HCT116 (cell line): ENCODE data around the gene RSAD1. TPM values are rescaled to one million over a fixed set of nuclear protein-coding genes. Genes with fewer than 3 reads are reported as not detected.

Experiments used
- ATAC-seq: fragments of 200-7000 bp; cut with Tn5 transposase; 2 replicates; pipeline ENCODE4 v1.9.1; 2020; ENCODE audit warnings: mild to moderate bottlenecking, moderate library complexity
- BruUV-seq: library from RNA; stranded (reverse); fragments of 400-500 nt; replicated peaks from 2 replicates; lab custom pipeline; 2021; lab: Mats Ljungman, UMichigan
- CTCF ChIA-PET: fragments of 300-600 bp; sonication (Branson Sonifier 250); formaldehyde crosslinking; loops from one replicate; lab custom pipeline; 2021; ENCODE audit warnings: antibody characterized with exemption; lab: Charles Lee
- POLR2A ChIA-PET: fragments of 300-600, 350-600 bp; sonication (Branson Sonifier 250); formaldehyde crosslinking; loops from one replicate; lab custom pipeline; 2021; ENCODE audit warnings: antibody characterized with exemption; lab: Charles Lee
- RAD21 ChIA-PET, 2 experiments: fragments of 300-600 bp; sonication (Branson Sonifier 250); formaldehyde crosslinking; loops; one replicate each; lab custom pipeline; 2023; ENCODE audit warnings: low total read pairs in 2 of 2; ENCODE audit not compliant: uncharacterized antibody in 2 of 2, unreplicated experiment in 2 of 2, low non-redundant PET in 1 of 2; lab: Charles Lee
- DNase-seq: peaks from one replicate; pipeline ENCODE4 v3.0.0-alpha.2; 2010; ENCODE audit warnings: low read depth, low spot score
- H2AFZ ChIP-seq: fragments of 200-600 bp; shearing (Covaris generic), sonication (generic); 2 replicates; pipeline ENCODE4 v1.6.1; 2017; ENCODE audit warnings: low read depth, mixed run types, mixed read lengths, antibody characterized with exemption, low read length; ENCODE audit not compliant: poor library complexity, severe bottlenecking
- H3K27ac ChIP-seq: 2 replicates; pipeline ENCODE4 v1.5.1; 2012; ENCODE audit warnings: low read depth, low read length
- H3K27me3 ChIP-seq: fragments of 200-600 bp; sonication (generic); 2 replicates; pipeline ENCODE4 v1.6.1; 2016; ENCODE audit warnings: mixed run types, low read length, mixed read lengths; ENCODE audit not compliant: insufficient read depth
- H3K36me3 ChIP-seq, 2 experiments: fragments of 200-500 bp in 1 of 2; fragments of 200-600 bp in 1 of 2; sonication (Bioruptor generic) in 1 of 2; sonication (generic) in 1 of 2; 2 replicates each; pipeline versions ENCODE4 v1.5.1 to v1.6.1; 2014 to 2016; ENCODE audit warnings: low read length in 2 of 2, inconsistent platforms in 1 of 2, mixed read lengths in 1 of 2, mixed run types in 1 of 2; ENCODE audit not compliant: insufficient read depth in 2 of 2, control insufficient read depth in 1 of 2
- H3K4me1 ChIP-seq, 2 experiments: fragments of 200-600 bp in 1 of 2; sonication (generic) in 1 of 2; 2 replicates each; pipeline versions ENCODE4 v1.5.1 to v1.6.1; 2012 to 2017; ENCODE audit warnings: low read length in 2 of 2, inconsistent platforms in 1 of 2, mild to moderate bottlenecking in 1 of 2, mixed read lengths in 1 of 2, mixed run types in 1 of 2, moderate library complexity in 1 of 2; ENCODE audit not compliant: insufficient read depth in 2 of 2, control insufficient read depth in 1 of 2
- H3K4me2 ChIP-seq: fragments of 200-600 bp; sonication (generic); 2 replicates; pipeline ENCODE4 v1.6.1; 2017; ENCODE audit warnings: mixed run types, low read length, mixed read lengths
- H3K4me3 ChIP-seq, 2 experiments: fragments of 200-600 bp in 1 of 2; sonication (generic) in 1 of 2; replicated peaks in 1 of 2; 2 replicates each; pipeline ENCODE4 v1.5.1; 2011 to 2016; ENCODE audit warnings: low read length in 2 of 2, control low read depth in 1 of 2, low read depth in 1 of 2, mild to moderate bottlenecking in 1 of 2, mixed read lengths in 1 of 2, mixed run types in 1 of 2
- H3K79me2 ChIP-seq: fragments of 200-600 bp; sonication (generic); 2 replicates; pipeline ENCODE4 v1.6.1; 2017; ENCODE audit warnings: mild to moderate bottlenecking, mixed run types, low read length, moderate library complexity, mixed read lengths; ENCODE audit not compliant: insufficient read depth
- H3K9ac ChIP-seq: fragments of 200-600 bp; sonication (generic); 2 replicates; pipeline ENCODE4 v1.6.1; 2016; ENCODE audit warnings: low read length, mixed read lengths
- H3K9me2 ChIP-seq: fragments of 200-600 bp; sonication (generic), shearing (Covaris generic); 2 replicates; pipeline ENCODE4 v1.6.1; 2017; ENCODE audit warnings: mixed run types, mild to moderate bottlenecking, moderate library complexity; ENCODE audit not compliant: insufficient read depth
- H3K9me3 ChIP-seq, 2 experiments: fragments of 200-500 bp in 1 of 2; fragments of 200-600 bp in 1 of 2; sonication (Bioruptor generic) in 1 of 2; sonication (generic) in 1 of 2; 2 replicates each; pipeline ENCODE4 v1.6.1; 2014 to 2017; ENCODE audit warnings: low read length in 2 of 2, mixed read lengths in 2 of 2, inconsistent platforms in 1 of 2, low read depth in 1 of 2, mild to moderate bottlenecking in 1 of 2, mixed run types in 1 of 2, moderate library complexity in 1 of 2; ENCODE audit not compliant: control insufficient read depth in 1 of 2, insufficient read depth in 1 of 2
- H4K20me1 ChIP-seq: fragments of 200-600 bp; sonication (generic), shearing (Covaris generic); 2 replicates; pipeline ENCODE4 v1.6.1; 2017; ENCODE audit warnings: mixed run types, mild to moderate bottlenecking, moderate library complexity; ENCODE audit not compliant: insufficient read depth
- ATF3 ChIP-seq: IDR thresholded peaks from 2 replicates; pipeline ENCODE4 v1.6.1; 2012
- CEBPB ChIP-seq: IDR thresholded peaks from 2 replicates; pipeline ENCODE4 v1.6.1; 2012; ENCODE audit warnings: low read depth
- CTCF ChIP-seq, 3 experiments: fragments of 200-600 bp in 1 of 3; sonication (generic) in 1 of 3; IDR thresholded peaks in 2 of 3; conservative IDR thresholded peaks in 1 of 3; 2 replicates each; pipeline ENCODE4 v1.5.1; 2012 to 2017; ENCODE audit warnings: low read depth in 2 of 3, low read length in 2 of 3, antibody characterized with exemption in 1 of 3, borderline replicate concordance in 1 of 3, control low read depth in 1 of 3, mild to moderate bottlenecking in 1 of 3, mixed read lengths in 1 of 3, mixed run types in 1 of 3, moderate library complexity in 1 of 3; ENCODE audit not compliant: insufficient read depth in 1 of 3
- EGR1 ChIP-seq: IDR thresholded peaks from 2 replicates; pipeline ENCODE4 v1.6.1; 2012; ENCODE audit warnings: low read depth
- ELF1 ChIP-seq: IDR thresholded peaks from 2 replicates; pipeline ENCODE4 v1.6.1; 2012; ENCODE audit warnings: low read depth, borderline replicate concordance
- FOSL1 ChIP-seq: IDR thresholded peaks from 2 replicates; pipeline ENCODE4 v1.6.1; 2012; ENCODE audit warnings: low read depth
- POLR2A ChIP-seq: IDR thresholded peaks from 2 replicates; pipeline ENCODE4 v1.7.0; 2011; ENCODE audit warnings: borderline replicate concordance; ENCODE audit not compliant: insufficient read depth, insufficient read length; ENCODE audit errors: extremely low read depth
- RAD21 ChIP-seq: IDR thresholded peaks from 2 replicates; pipeline ENCODE4 v1.6.1; 2012; ENCODE audit warnings: low read depth, mild to moderate bottlenecking
- SIN3A ChIP-seq: IDR thresholded peaks from 2 replicates; pipeline ENCODE4 v1.6.1; 2012; ENCODE audit warnings: low read depth
- SRF ChIP-seq: IDR thresholded peaks from 2 replicates; pipeline ENCODE4 v1.6.1; 2012; ENCODE audit warnings: low read depth
- ZNF274 ChIP-seq: fragments of 200-500 bp; sonication (Bioruptor generic); IDR thresholded peaks from 2 replicates; pipeline ENCODE4 v1.6.1; 2014; ENCODE audit warnings: mild to moderate bottlenecking, low read depth, low read length, inconsistent platforms
- intact Hi-C: fragments of 100-400 bp; cut with micrococcal nuclease; formaldehyde crosslinking; loops from 2 replicates; pipeline ENCODE4 v1.10.0; 2022
- total RNA-seq: library from RNA; stranded (reverse); gene quantifications from one replicate; pipeline ENCODE4 v1.2.1, GENCODE V29; 2021; ENCODE audit not compliant: unreplicated experiment

Gene RSAD1
- total RNA-seq, 1 experiment from 2014 or later: 82.7 TPM

GRCh38 chr17:50492214-50492613, 13.6 kb downstream of the RSAD1 start:
- no peak for DNase-seq
- CTCF ChIA-PET: interaction anchor here (0.6 to 2.5 kb wide), 2 partner anchors 9 to 131 kb away, joined by 3 to 7 read pairs; no protein-coding TSS in a partner anchor
- Histone ChIP-seq H3K27me3 (no peaks in the 10 kb centered on the region), H3K4me2 (no peak overlapping the region), H3K36me3 (no peaks in the 10 kb centered on the region), H3K27ac (no peak overlapping the region), H2AFZ (no peak overlapping the region), H3K4me1 (peaks cover 9 to 26% of the 10 kb centered on the region in 2 experiments), H3K4me3 (no peak overlapping the region), H3K79me2 (no peaks in the 10 kb centered on the region)
- BruUV-seq: no TSS peak
- intact Hi-C loops: no loop called here
- TF ChIP-seq CEBPB (no peak), CTCF (IDR thresholded peaks at IDR 0.05 in 2 of 3, conservative IDR thresholded peaks at IDR 0.05 in 1 of 3; ENCODE audit: borderline replicate concordance in 1 of 3, insufficient read depth in 1 of 3, low read depth in 2 of 3, low read length in 2 of 3) (no peak), SIN3A (no peak), SRF (no peak), RAD21 (no peak), ATF3 (no peak), EGR1 (no peak), FOSL1 (no peak), POLR2A (no peak), ELF1 (no peak), ZNF274 (no peak)
- TF ChIP-seq, all 23 proteins: peak for 0
- ChIA-PET POLR2A (no interaction called here), RAD21 (no interaction called here)
- H3K9me2 ChIP-seq: no peaks in the 10 kb centered on the region
- no peaks in the 10 kb centered on the region for H3K9me3 ChIP-seq
- no peak for ATAC-seq
- H4K20me1 ChIP-seq: no peaks in the 10 kb centered on the region
- no peak overlapping the region for H3K9ac ChIP-seq
